Measurements from ENCODE around the gene SLC30A9.

SLC30A9 gene

GRCh38 chr4:42136371-42136770 lies 146.0 kb downstream of the SLC30A9 start:
- H3K36me3 ChIP-seq (replicated peaks; ENCODE audit: low read depth, low read length): peaks cover 8% of the 10 kb centered on the region
- H3K27ac ChIP-seq (ENCODE audit: low read length): no peak overlapping the region
- no peaks in the 10 kb centered on the region for H4K20me1 ChIP-seq (ENCODE audit: insufficient read depth, low read length)
- H3K4me3 ChIP-seq (ENCODE audit: low read length): no peak overlapping the region
- H2AFZ ChIP-seq (ENCODE audit: low read depth, low read length): no peak overlapping the region
- H3K9ac ChIP-seq (ENCODE audit: low read length): no peak overlapping the region
- no peak overlapping the region for H3K4me2 ChIP-seq (ENCODE audit: low read length)
- no peak for TF ChIP-seq EZH2phosphoT487 (IDR thresholded peaks at IDR 0.05; ENCODE audit: low read depth)
- TF ChIP-seq, protein P1, sequence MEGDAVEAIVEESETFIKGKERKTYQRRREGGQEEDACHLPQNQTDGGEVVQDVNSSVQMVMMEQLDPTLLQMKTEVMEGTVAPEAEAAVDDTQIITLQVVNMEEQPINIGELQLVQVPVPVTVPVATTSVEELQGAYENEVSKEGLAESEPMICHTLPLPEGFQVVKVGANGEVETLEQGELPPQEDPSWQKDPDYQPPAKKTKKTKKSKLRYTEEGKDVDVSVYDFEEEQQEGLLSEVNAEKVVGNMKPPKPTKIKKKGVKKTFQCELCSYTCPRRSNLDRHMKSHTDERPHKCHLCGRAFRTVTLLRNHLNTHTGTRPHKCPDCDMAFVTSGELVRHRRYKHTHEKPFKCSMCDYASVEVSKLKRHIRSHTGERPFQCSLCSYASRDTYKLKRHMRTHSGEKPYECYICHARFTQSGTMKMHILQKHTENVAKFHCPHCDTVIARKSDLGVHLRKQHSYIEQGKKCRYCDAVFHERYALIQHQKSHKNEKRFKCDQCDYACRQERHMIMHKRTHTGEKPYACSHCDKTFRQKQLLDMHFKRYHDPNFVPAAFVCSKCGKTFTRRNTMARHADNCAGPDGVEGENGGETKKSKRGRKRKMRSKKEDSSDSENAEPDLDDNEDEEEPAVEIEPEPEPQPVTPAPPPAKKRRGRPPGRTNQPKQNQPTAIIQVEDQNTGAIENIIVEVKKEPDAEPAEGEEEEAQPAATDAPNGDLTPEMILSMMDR (IDR thresholded peaks at IDR 0.05; ENCODE audit: low read depth, low read length): no peak
- no peaks in the 10 kb centered on the region for H3K9me3 ChIP-seq (ENCODE audit: insufficient read depth, low read length)
- H3K79me2 ChIP-seq (ENCODE audit: low read length): no peaks in the 10 kb centered on the region
- H3K27me3 ChIP-seq (ENCODE audit: low read depth, low read length): no peaks in the 10 kb centered on the region
- no peaks in the 10 kb centered on the region for H3K4me1 ChIP-seq (ENCODE audit: low read length)
